HepG2 (cell line): ENCODE data around the gene OBI1. TPM values are rescaled to one million over a fixed set of nuclear protein-coding genes. Genes with fewer than 3 reads are reported as not detected.

ENCODE experiments used
- ARID5B ChIP-seq: IDR thresholded peaks from 2 replicates; pipeline ENCODE4 v1.4.0; 2020; ENCODE audit warnings: mild to moderate bottlenecking, missing genetic modification reagents
- CC2D1A ChIP-seq: sonication (generic); formaldehyde crosslinking; IDR thresholded peaks from 2 replicates; pipeline ENCODE4 v1.8.1; 2023; ENCODE audit warnings: mild to moderate bottlenecking, missing genetic modification reagents
- CERS6 ChIP-seq: sonication (generic); formaldehyde crosslinking; IDR thresholded peaks from 2 replicates; pipeline ENCODE4 v1.5.0; 2020; ENCODE audit warnings: missing genetic modification reagents
- EEA1 ChIP-seq: sonication (generic); formaldehyde crosslinking; IDR thresholded peaks from 2 replicates; pipeline ENCODE4 v1.5.1; 2020; ENCODE audit warnings: mild to moderate bottlenecking, missing genetic modification reagents, borderline replicate concordance
- GPBP1L1 ChIP-seq: sonication (generic); formaldehyde crosslinking; IDR thresholded peaks from 2 replicates; pipeline ENCODE4 v1.5.0; 2020; ENCODE audit warnings: mild to moderate bottlenecking, missing genetic modification reagents
- HIVEP1 ChIP-seq: sonication (generic); formaldehyde crosslinking; IDR thresholded peaks from 2 replicates; pipeline ENCODE4 v1.4.0; 2020; ENCODE audit warnings: mild to moderate bottlenecking, missing genetic modification reagents
- MYPOP ChIP-seq: sonication (generic); formaldehyde crosslinking; IDR thresholded peaks from 2 replicates; pipeline ENCODE4 v1.8.1; 2023; ENCODE audit warnings: mild to moderate bottlenecking, moderate library complexity, missing genetic modification reagents
- NR2F6 ChIP-seq, 2 experiments: IDR thresholded peaks; 2 replicates each; pipeline ENCODE4 v1.6.1; 2016; ENCODE audit warnings: antibody characterized with exemption in 1 of 2, mild to moderate bottlenecking in 1 of 2
- RARA ChIP-seq: IDR thresholded peaks from 2 replicates; pipeline ENCODE4 v1.6.1; 2016; ENCODE audit warnings: missing genetic modification reagents, missing compliant biosample characterization
- TBX3 ChIP-seq: fragments of 450-650 bp; IDR thresholded peaks from 2 replicates; pipeline ENCODE4 v1.6.1; 2017; ENCODE audit warnings: antibody characterized with exemption, mild to moderate bottlenecking, inconsistent platforms, borderline replicate concordance
- ZBTB1 ChIP-seq: sonication (generic); formaldehyde crosslinking; IDR thresholded peaks from 2 replicates; pipeline ENCODE4 v1.4.0; 2020; ENCODE audit warnings: missing genetic modification reagents, borderline replicate concordance
- ZC3H4 ChIP-seq: sonication (generic); formaldehyde crosslinking; IDR thresholded peaks from 2 replicates; pipeline ENCODE4 v1.4.0; 2020; ENCODE audit warnings: missing genetic modification reagents, borderline replicate concordance
- ZMAT3 ChIP-seq: sonication (generic); formaldehyde crosslinking; conservative IDR thresholded peaks from 2 replicates; pipeline ENCODE4 v1.7.0; 2021; ENCODE audit warnings: missing genetic modification reagents
- ZNF549 ChIP-seq: sonication (generic); formaldehyde crosslinking; IDR thresholded peaks from 2 replicates; pipeline ENCODE4 v1.5.0; 2020; ENCODE audit warnings: missing genetic modification reagents
- ZNF614 ChIP-seq: IDR thresholded peaks from 2 replicates; pipeline ENCODE4 v1.6.1; 2018; ENCODE audit warnings: missing biosample characterization, missing genetic modification reagents, inconsistent platforms, borderline replicate concordance
- polyA plus RNA-seq, 8 experiments: library from polyadenylated mRNA; depleted of rRNA in 3 of 8; stranded (reverse) in 7 of 8; unstranded in 1 of 8; fragments of >200 nt; fragmentation: Illumina TruSeq in 4 of 8; extraction: Trizol in 4 of 8; gene quantifications; 2 replicates each; pipeline versions ENCODE4 v1.2.1 to v1.2.3, GENCODE V29; 2011 to 2016; ENCODE audit warnings: low read depth in 4 of 8, missing spikeins in 1 of 8, mixed read lengths in 1 of 8; ENCODE audit not compliant: insufficient read depth in 1 of 8
- total RNA-seq, 5 experiments: library from RNA; depleted of rRNA; stranded (reverse); fragments of >200 nt; fragmentation: Illumina TruSeq; extraction: Trizol; gene quantifications; 2 replicates each; pipeline ENCODE4 v1.2.3, GENCODE V29; 2016; ENCODE audit warnings: low read depth in 1 of 5
- TF ChIP-seq, protein P1 (sequence below), 2 experiments: fragments of 450-650 bp in 1 of 2; sonication (generic) in 1 of 2; formaldehyde crosslinking; IDR thresholded peaks; 2 replicates each; pipeline versions ENCODE4 v1.5.0 to v1.8.0; 2020 to 2022; ENCODE audit warnings: mild to moderate bottlenecking in 1 of 2, missing genetic modification reagents in 1 of 2
- TF ChIP-seq, protein P2 (sequence below): IDR thresholded peaks from 2 replicates; pipeline ENCODE4 v1.6.1; 2016; ENCODE audit warnings: missing genetic modification reagents, missing compliant biosample characterization
- TF ChIP-seq, protein P3 (sequence below): sonication (generic); formaldehyde crosslinking; IDR thresholded peaks from 2 replicates; pipeline ENCODE4 v1.4.0; 2020; ENCODE audit warnings: low read depth, mild to moderate bottlenecking, missing genetic modification reagents

Gene OBI1
- total and polyA plus RNA-seq, 2 of the 13 experiments (the other 11 are each of a cell fraction or from before 2014, with no cell fraction given): 7.8 to 23.5 TPM

DNA sequence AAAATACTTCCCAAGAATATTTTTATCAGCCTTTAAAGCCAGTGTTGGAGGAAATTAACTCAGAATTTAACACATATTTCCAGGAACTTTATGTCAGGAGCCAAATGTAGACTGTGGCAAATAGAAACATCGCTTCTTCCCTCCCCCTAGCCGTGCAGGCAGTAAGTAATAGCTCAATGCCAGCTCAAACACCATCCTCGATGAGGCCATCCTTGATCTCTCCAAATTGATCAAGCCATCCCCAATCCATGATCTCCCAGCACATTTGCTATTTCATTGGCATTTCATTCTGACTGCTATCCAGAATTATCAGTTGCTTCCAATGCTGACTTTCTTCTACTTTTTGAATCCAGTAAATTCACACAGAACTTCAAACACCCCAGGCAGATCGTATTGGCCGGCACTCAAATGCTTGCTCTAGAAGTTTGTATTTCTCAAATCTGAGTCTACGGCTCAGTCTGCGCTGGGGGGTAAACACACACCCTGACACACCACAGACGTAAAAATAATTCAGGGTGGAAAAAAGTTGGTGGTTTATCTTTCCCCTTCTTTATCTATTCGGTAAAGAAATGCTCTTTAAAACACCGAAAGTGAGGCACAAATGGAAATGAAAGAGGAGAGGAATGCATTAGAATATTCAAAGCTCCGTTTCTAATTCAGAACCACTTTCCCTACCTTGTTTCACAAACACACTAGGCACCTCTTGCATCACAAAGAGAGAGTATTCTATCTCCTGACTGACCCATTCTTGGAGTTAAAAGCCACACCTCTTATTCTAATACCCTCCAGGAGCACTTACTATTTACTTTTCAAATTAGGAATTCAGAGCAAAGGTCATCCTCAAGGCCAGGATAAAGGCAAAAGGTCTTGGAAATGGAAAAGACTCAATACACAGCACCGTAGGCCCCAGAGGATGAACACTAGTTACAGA, 991 bp downstream of the OBI1 start (continued):
- TF ChIP-seq NR2F6 (IDR thresholded peaks at IDR 0.05) (peak; percentile 71), NR2F6 (CRISPR knock-in tag; IDR thresholded peaks at IDR 0.05) (peak; percentile 40; the same call in 1 of the 2 replicates), RARA (CRISPR knock-in tag) (peak; percentile 51; the same call in 1 of the 2 replicates), ZNF549 (CRISPR knock-in tag) (no peak), HIVEP1 (CRISPR knock-in tag) (no peak), ZBTB1 (CRISPR knock-in tag) (no peak), CERS6 (CRISPR knock-in tag) (no peak), ZMAT3 (CRISPR knock-in tag) (no peak), ZNF614 (CRISPR knock-in tag) (no peak), TBX3 (no peak), GPBP1L1 (CRISPR knock-in tag) (no peak), MYPOP (CRISPR knock-in tag) (no peak), EEA1 (CRISPR knock-in tag) (no peak), CC2D1A (CRISPR knock-in tag) (no peak), ZC3H4 (CRISPR knock-in tag) (no peak), ARID5B (peak; percentile 35)
- TF ChIP-seq, protein P1, sequence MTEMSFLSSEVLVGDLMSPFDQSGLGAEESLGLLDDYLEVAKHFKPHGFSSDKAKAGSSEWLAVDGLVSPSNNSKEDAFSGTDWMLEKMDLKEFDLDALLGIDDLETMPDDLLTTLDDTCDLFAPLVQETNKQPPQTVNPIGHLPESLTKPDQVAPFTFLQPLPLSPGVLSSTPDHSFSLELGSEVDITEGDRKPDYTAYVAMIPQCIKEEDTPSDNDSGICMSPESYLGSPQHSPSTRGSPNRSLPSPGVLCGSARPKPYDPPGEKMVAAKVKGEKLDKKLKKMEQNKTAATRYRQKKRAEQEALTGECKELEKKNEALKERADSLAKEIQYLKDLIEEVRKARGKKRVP (CRISPR knock-in tag; IDR thresholded peaks at IDR 0.05): peak in 1 of 2 experiments; percentile 38; a peak in 1 of 4 replicates
- TF ChIP-seq, protein P2, sequence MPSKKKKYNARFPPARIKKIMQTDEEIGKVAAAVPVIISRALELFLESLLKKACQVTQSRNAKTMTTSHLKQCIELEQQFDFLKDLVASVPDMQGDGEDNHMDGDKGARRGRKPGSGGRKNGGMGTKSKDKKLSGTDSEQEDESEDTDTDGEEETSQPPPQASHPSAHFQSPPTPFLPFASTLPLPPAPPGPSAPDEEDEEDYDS (CRISPR knock-in tag): 0 out of 2 replicates have a peak, but pooled peaks have one; percentile 15
- TF ChIP-seq, protein P3, sequence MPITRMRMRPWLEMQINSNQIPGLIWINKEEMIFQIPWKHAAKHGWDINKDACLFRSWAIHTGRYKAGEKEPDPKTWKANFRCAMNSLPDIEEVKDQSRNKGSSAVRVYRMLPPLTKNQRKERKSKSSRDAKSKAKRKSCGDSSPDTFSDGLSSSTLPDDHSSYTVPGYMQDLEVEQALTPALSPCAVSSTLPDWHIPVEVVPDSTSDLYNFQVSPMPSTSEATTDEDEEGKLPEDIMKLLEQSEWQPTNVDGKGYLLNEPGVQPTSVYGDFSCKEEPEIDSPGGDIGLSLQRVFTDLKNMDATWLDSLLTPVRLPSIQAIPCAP: no peak
